Mesendoderm (in vitro differentiated cells): ENCODE data around the gene HMGCS2.

ENCODE experiments used
- DNase-seq: peaks from one replicate; pipeline ENCODE4 v3.0.0; 2013
- H2AK5ac ChIP-seq: 2 replicates; pipeline ENCODE4 v1.6.1; 2013; ENCODE audit warnings: low read length, inconsistent platforms
- H2BK120ac ChIP-seq: 2 replicates; pipeline ENCODE4 v1.6.1; 2013; ENCODE audit warnings: low read depth, mild to moderate bottlenecking, low read length, moderate library complexity, mixed read lengths
- H2BK15ac ChIP-seq: replicated peaks from 2 replicates; pipeline ENCODE4 v1.6.1; 2013; ENCODE audit warnings: low read depth, mild to moderate bottlenecking, moderate library complexity
- H2BK5ac ChIP-seq: 2 replicates; pipeline ENCODE4 v1.6.1; 2013; ENCODE audit warnings: low read length, inconsistent platforms
- H3K18ac ChIP-seq: 2 replicates; pipeline ENCODE4 v1.6.1; 2013; ENCODE audit warnings: mild to moderate bottlenecking, low read length, mixed read lengths
- H3K23ac ChIP-seq: one replicate; pipeline ENCODE4 v1.6.1; 2013; ENCODE audit warnings: low read length
- H3K27ac ChIP-seq: 2 replicates; pipeline ENCODE4 v1.5.1; 2013; ENCODE audit warnings: low read depth, mild to moderate bottlenecking, inconsistent platforms, low read length, moderate library complexity
- H3K27me3 ChIP-seq: 2 replicates; pipeline ENCODE4 v1.6.1; 2013; ENCODE audit warnings: low read length, control low read depth, mild to moderate bottlenecking, inconsistent platforms; ENCODE audit not compliant: insufficient read depth, poor library complexity
- H3K36me3 ChIP-seq: 2 replicates; pipeline ENCODE4 v1.6.1; 2013; ENCODE audit warnings: low read length, inconsistent platforms; ENCODE audit not compliant: control insufficient read depth, insufficient read depth
- H3K4ac ChIP-seq: one replicate; pipeline ENCODE4 v1.6.1; 2013; ENCODE audit warnings: low read depth, mild to moderate bottlenecking, low read length, moderate library complexity
- H3K4me1 ChIP-seq: 2 replicates; pipeline ENCODE4 v1.6.1; 2013; ENCODE audit warnings: low read depth, low read length, inconsistent platforms; ENCODE audit not compliant: control insufficient read depth
- H3K4me2 ChIP-seq: 2 replicates; pipeline ENCODE4 v1.6.1; 2013; ENCODE audit warnings: low read length
- H3K4me3 ChIP-seq: 2 replicates; pipeline ENCODE4 v1.5.1; 2013; ENCODE audit warnings: mild to moderate bottlenecking, low read length
- H3K56ac ChIP-seq: one replicate; pipeline ENCODE4 v1.6.1; 2013; ENCODE audit warnings: low read length
- H3K79me1 ChIP-seq: 2 replicates; pipeline ENCODE4 v1.6.1; 2013; ENCODE audit warnings: low read length, inconsistent platforms
- H3K79me2 ChIP-seq: 2 replicates; pipeline ENCODE4 v1.6.1; 2013; ENCODE audit warnings: mild to moderate bottlenecking, low read length; ENCODE audit not compliant: control insufficient read depth, insufficient read depth
- H3K9ac ChIP-seq: 2 replicates; pipeline ENCODE4 v1.6.1; 2013; ENCODE audit warnings: low read length, inconsistent platforms
- H4K5ac ChIP-seq: one replicate; pipeline ENCODE4 v1.6.1; 2013; ENCODE audit warnings: low read length
- H4K8ac ChIP-seq: one replicate; pipeline ENCODE4 v1.6.1; 2013; ENCODE audit warnings: low read depth, mild to moderate bottlenecking, control low read depth, low read length, moderate library complexity
- WGBS: extraction: QIAGEN DNeasy Blood & Tissue Kit; methylation state at CpG from one replicate; pipeline ENCODE4 v1.1.7; 2013; ENCODE audit warnings: low lambda C conversion rate, missing lambda C conversion rate; ENCODE audit not compliant: insufficient coverage; ENCODE audit errors: extremely low coverage; 5-methylcytosine and 5-hydroxymethylcytosine counted together

HMGCS2 gene

GRCh38 chr1:119766374-119766794 is 2.3 kb downstream of the HMGCS2 start:
- Histone ChIP-seq H3K18ac (no peak overlapping the region), H3K4ac (no peak overlapping the region), H3K4me2 (no peak overlapping the region), H3K9ac (no peak overlapping the region), H2AK5ac (no peak overlapping the region), H3K79me2 (no peaks in the 10 kb centered on the region), H3K27me3 (no peaks in the 10 kb centered on the region), H3K4me1 (no peaks in the 10 kb centered on the region), H2BK120ac (no peak overlapping the region), H2BK15ac (no peak overlapping the region), H4K8ac (no peak overlapping the region), H3K23ac (no peak overlapping the region), H2BK5ac (no peak overlapping the region), H3K4me3 (no peak overlapping the region), H4K5ac (no peak overlapping the region), H3K56ac (no peak overlapping the region), H3K27ac (no peak overlapping the region), H3K79me1 (no peaks in the 10 kb centered on the region), H3K36me3 (no peaks in the 10 kb centered on the region)
- no CpG with 5 or more reads among the region's 4 CpGs for WGBS
- no peak for DNase-seq

GRCh38 chr1:119764220-119764619 is 4.5 kb downstream of the HMGCS2 start:
- Histone ChIP-seq H3K36me3 (no peaks in the 10 kb centered on the region), H4K8ac (no peak overlapping the region), H3K27me3 (no peaks in the 10 kb centered on the region), H3K4me3 (no peak overlapping the region), H3K4me2 (no peak overlapping the region), H3K4ac (no peak overlapping the region), H2BK5ac (no peak overlapping the region), H2BK15ac (no peak overlapping the region), H3K79me1 (no peaks in the 10 kb centered on the region), H3K56ac (no peak overlapping the region), H3K23ac (no peak overlapping the region), H3K79me2 (no peaks in the 10 kb centered on the region), H3K4me1 (no peaks in the 10 kb centered on the region), H3K18ac (no peak overlapping the region), H2AK5ac (no peak overlapping the region), H3K27ac (no peak overlapping the region), H2BK120ac (no peak overlapping the region), H4K5ac (no peak overlapping the region), H3K9ac (no peak overlapping the region)
- WGBS: no CpG with 5 or more reads among the region's 6 CpGs
- DNase-seq: no peak

GRCh38 chr1:119762953-119763352 is 5.8 kb downstream of the HMGCS2 start:
- H3K4me1 ChIP-seq: no peaks in the 10 kb centered on the region
- H3K79me2 ChIP-seq: no peaks in the 10 kb centered on the region

GRCh38 chr1:119762409-119762808 is 6.3 kb downstream of the HMGCS2 start:
- Histone ChIP-seq H3K79me2 (no peaks in the 10 kb centered on the region), H3K27ac (no peak overlapping the region), H3K9ac (no peak overlapping the region), H3K79me1 (no peaks in the 10 kb centered on the region), H3K4ac (no peak overlapping the region), H3K27me3 (no peaks in the 10 kb centered on the region), H3K4me3 (no peak overlapping the region), H3K36me3 (no peaks in the 10 kb centered on the region), H3K18ac (no peak overlapping the region), H4K8ac (no peak overlapping the region), H2BK120ac (no peak overlapping the region), H3K23ac (no peak overlapping the region), H2AK5ac (no peak overlapping the region), H4K5ac (no peak overlapping the region), H3K4me2 (no peak overlapping the region), H2BK15ac (no peak overlapping the region), H2BK5ac (no peak overlapping the region), H3K4me1 (no peaks in the 10 kb centered on the region), H3K56ac (no peak overlapping the region)
- no CpG with 5 or more reads among the region's 1 CpG for WGBS
- DNase-seq: no peak

More at GRCh38 chr1:119762953-119763352, 5.8 kb downstream of the HMGCS2 start:
- H3K23ac ChIP-seq: no peak overlapping the region
- no peaks in the 10 kb centered on the region for H3K27me3 ChIP-seq
- no peak overlapping the region for H2BK120ac ChIP-seq
- no peak overlapping the region for H3K9ac ChIP-seq
- H2AK5ac ChIP-seq: no peak overlapping the region
- no peak overlapping the region for H4K8ac ChIP-seq
- DNase-seq: no peak
- no CpG with 5 or more reads among the region's 1 CpG for WGBS
- no peak overlapping the region for H3K56ac ChIP-seq
- no peak overlapping the region for H3K4ac ChIP-seq
- H3K36me3 ChIP-seq: no peaks in the 10 kb centered on the region
- H3K4me3 ChIP-seq: no peak overlapping the region
- H3K27ac ChIP-seq: no peak overlapping the region
- no peak overlapping the region for H2BK15ac ChIP-seq
- H2BK5ac ChIP-seq: no peak overlapping the region
- no peak overlapping the region for H4K5ac ChIP-seq
- no peak overlapping the region for H3K18ac ChIP-seq
- no peaks in the 10 kb centered on the region for H3K79me1 ChIP-seq
- no peak overlapping the region for H3K4me2 ChIP-seq

GRCh38 chr1:119758584-119758983 is 10.1 kb downstream of the HMGCS2 start:
- no peak overlapping the region for H2BK15ac ChIP-seq
- no peak overlapping the region for H4K5ac ChIP-seq
- H3K27me3 ChIP-seq: no peaks in the 10 kb centered on the region
- no peak overlapping the region for H3K9ac ChIP-seq
- no peak for DNase-seq
- no peak overlapping the region for H3K4ac ChIP-seq
- no peak overlapping the region for H3K23ac ChIP-seq
- H3K79me2 ChIP-seq: no peaks in the 10 kb centered on the region
- no peaks in the 10 kb centered on the region for H3K36me3 ChIP-seq
- H3K27ac ChIP-seq: no peak overlapping the region
- no peaks in the 10 kb centered on the region for H3K79me1 ChIP-seq
- H3K56ac ChIP-seq: no peak overlapping the region
- no peak overlapping the region for H4K8ac ChIP-seq
- no peaks in the 10 kb centered on the region for H3K4me1 ChIP-seq
- H2BK5ac ChIP-seq: no peak overlapping the region
- no CpG with 5 or more reads among the region's 3 CpGs for WGBS
- no peak overlapping the region for H2AK5ac ChIP-seq
- H3K4me2 ChIP-seq: no peak overlapping the region
- H3K18ac ChIP-seq: no peak overlapping the region
- H2BK120ac ChIP-seq: no peak overlapping the region
- H3K4me3 ChIP-seq: no peak overlapping the region

- Histone ChIP-seq H3K18ac (no peak overlapping the region), H3K23ac (no peak overlapping the region), H3K4ac (no peak overlapping the region), H4K5ac (no peak overlapping the region), H3K4me3 (no peak overlapping the region), H3K27ac (no peak overlapping the region), H3K27me3 (no peaks in the 10 kb centered on the region), H3K4me1 (no peaks in the 10 kb centered on the region), H3K79me2 (no peaks in the 10 kb centered on the region), H4K8ac (no peak overlapping the region), H2BK15ac (no peak overlapping the region), H2AK5ac (no peak overlapping the region), H3K4me2 (no peak overlapping the region), H3K9ac (no peak overlapping the region), H3K79me1 (no peaks in the 10 kb centered on the region), H3K56ac (no peak overlapping the region), H2BK120ac (no peak overlapping the region), H3K36me3 (no peaks in the 10 kb centered on the region), H2BK5ac (no peak overlapping the region)
- WGBS: no CpG with 5 or more reads among the region's 4 CpGs
- no peak for DNase-seq
Observed at GRCh38 chr1:119752592-119752991, 16.1 kb downstream of the HMGCS2 start.
